HL-60 (cell line): ENCODE data around the gene PNPLA1.

Source experiments
- DNase-seq, 2 experiments: peaks; one replicate each; pipeline ENCODE4 v3.0.0-alpha.2; 2010 to 2020; ENCODE audit warnings: low read depth in 1 of 2, low spot score in 1 of 2
- H3K27ac ChIP-seq: fragments of 250-450 bp; sonication (Bioruptor Pico); replicated peaks from 2 replicates; pipeline ENCODE4 v1.5.1; 2020; ENCODE audit warnings: mild to moderate bottlenecking, moderate library complexity
- H3K27me3 ChIP-seq: fragments of 250-450 bp; sonication (Bioruptor Pico); 2 replicates; pipeline ENCODE4 v1.5.1; 2021; ENCODE audit warnings: mild to moderate bottlenecking, moderate library complexity; ENCODE audit not compliant: insufficient read depth, poor library complexity, severe bottlenecking
- H3K4me3 ChIP-seq: replicated peaks from 2 replicates; pipeline ENCODE4 v1.5.1; 2011; ENCODE audit warnings: mild to moderate bottlenecking, control low read depth, low read length; ENCODE audit not compliant: insufficient read depth
- CTCF ChIP-seq: IDR thresholded peaks from one replicate; pipeline ENCODE4 v1.5.1; 2011; ENCODE audit warnings: low read length, control low read depth, inconsistent platforms; ENCODE audit not compliant: insufficient read depth
- GABPA ChIP-seq: IDR thresholded peaks from 2 replicates; pipeline ENCODE4 v1.6.1; 2012; ENCODE audit warnings: low read depth
- POLR2AphosphoS5 ChIP-seq: IDR thresholded peaks from 2 replicates; pipeline ENCODE4 v1.6.1; 2012; ENCODE audit warnings: low read depth
- REST ChIP-seq: IDR thresholded peaks from 2 replicates; pipeline ENCODE4 v1.6.1; 2012; ENCODE audit warnings: low read depth; ENCODE audit not compliant: insufficient replicate concordance
- SPI1 ChIP-seq: IDR thresholded peaks from 2 replicates; pipeline ENCODE4 v1.6.1; 2012; ENCODE audit warnings: low read depth, mild to moderate bottlenecking, borderline replicate concordance

PNPLA1 gene

GRCh38 chr6:36301085-36301658 is 31.3 kb downstream of the PNPLA1 start:
- Histone ChIP-seq H3K4me3 (no peak overlapping the region), H3K27me3 (no peaks in the 10 kb centered on the region), H3K27ac (no peak overlapping the region)
- TF ChIP-seq POLR2AphosphoS5, result no peak
- no peak for TF ChIP-seq REST
- no peak for TF ChIP-seq CTCF
- TF ChIP-seq GABPA, result no peak
- no peak for TF ChIP-seq SPI1
- no peak for DNase-seq

GRCh38 chr6:36301781-36302180 is 31.9 kb downstream of the PNPLA1 start:
- Histone ChIP-seq H3K4me3 (no peak overlapping the region), H3K27me3 (no peaks in the 10 kb centered on the region), H3K27ac (no peak overlapping the region)
- no peak for DNase-seq
- TF ChIP-seq REST, result no peak
- no peak for TF ChIP-seq CTCF
- TF ChIP-seq SPI1, result no peak
- TF ChIP-seq POLR2AphosphoS5, result no peak
- TF ChIP-seq GABPA, result no peak

- no peaks in the 10 kb centered on the region for H3K27me3 ChIP-seq
- no peak overlapping the region for H3K27ac ChIP-seq
- H3K4me3 ChIP-seq, result no peak overlapping the region
- TF ChIP-seq CTCF, result peak; percentile 96
- TF ChIP-seq SPI1, result no peak
- peak; percentile 69 to 95 for DNase-seq
Observed at GRCh38 chr6:36302227-36302976, 32.5 kb downstream of the PNPLA1 start.

- Histone ChIP-seq H3K27me3 (no peaks in the 10 kb centered on the region), H3K4me3 (no peak overlapping the region), H3K27ac (no peak overlapping the region)
- TF ChIP-seq GABPA (no peak), CTCF (no peak), POLR2AphosphoS5 (no peak), REST (no peak), SPI1 (no peak)
- no peak for DNase-seq
Observed at GRCh38 chr6:36305885-36306284, 36.0 kb downstream of the PNPLA1 start.
